AG04450 (cell line): ENCODE data around the gene KRTAP19-8. TPM values are rescaled to one million over a fixed set of nuclear protein-coding genes. Genes with fewer than 3 reads are reported as not detected.

Experiments used
- CTCF ChIA-PET: fragments of 300-600, 350-600 bp; formaldehyde crosslinking; extraction: SDS; loops from one replicate; lab custom pipeline; 2022; ENCODE audit warnings: antibody characterized with exemption, inconsistent platforms; lab: Charles Lee
- POLR2A ChIA-PET: fragments of 350-600 bp; formaldehyde crosslinking; extraction: SDS; loops from one replicate; lab custom pipeline; 2021; ENCODE audit warnings: antibody characterized with exemption, inconsistent platforms; lab: Yijun Ruan, JAX
- DNase-seq: peaks from one replicate; pipeline ENCODE4 v3.0.0-alpha.2; 2011; ENCODE audit warnings: low read depth, low spot score
- H3K27ac ChIP-seq: one replicate; pipeline ENCODE4 v1.5.1; 2012; ENCODE audit warnings: low read depth, low read length, control low read depth
- H3K27me3 ChIP-seq: one replicate; pipeline ENCODE4 v1.6.0; 2012; ENCODE audit warnings: low read length; ENCODE audit not compliant: control insufficient read depth, insufficient read depth
- H3K4me3 ChIP-seq: 2 replicates; pipeline ENCODE4 v1.5.1; 2011; ENCODE audit warnings: mild to moderate bottlenecking, low read depth, low read length, control low read depth
- H3K9me3 ChIP-seq: 2 replicates; pipeline ENCODE4 v1.5.1; 2012; ENCODE audit warnings: low read length; ENCODE audit not compliant: control insufficient read depth, insufficient read depth
- polyA minus RNA-seq: library from RNA; depleted of rRNA, polyadenylated mRNA; stranded (reverse); fragments of >200 nt; gene quantifications from 2 replicates; pipeline ENCODE4 v1.2.3, GENCODE V29; 2011; rRNA and poly(A)+ RNA removed
- polyA plus RNA-seq: library from polyadenylated mRNA; depleted of rRNA; stranded (reverse); fragments of >200 nt; gene quantifications from 2 replicates; pipeline ENCODE4 v1.2.3, GENCODE V29; 2011; rRNA removed
- TF ChIP-seq, protein P1 (sequence below): IDR thresholded peaks from 2 replicates; pipeline ENCODE4 v1.5.1; 2011; ENCODE audit warnings: low read depth, low read length, control low read depth, inconsistent platforms

KRTAP19-8 gene, protein sequence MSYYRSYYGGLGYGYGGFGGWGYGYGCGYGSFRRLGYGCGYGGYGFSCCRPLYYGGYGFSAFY
- polyA plus RNA-seq (not detected in 2 replicates), polyA minus RNA-seq (not detected in 2 replicates)

DNA sequence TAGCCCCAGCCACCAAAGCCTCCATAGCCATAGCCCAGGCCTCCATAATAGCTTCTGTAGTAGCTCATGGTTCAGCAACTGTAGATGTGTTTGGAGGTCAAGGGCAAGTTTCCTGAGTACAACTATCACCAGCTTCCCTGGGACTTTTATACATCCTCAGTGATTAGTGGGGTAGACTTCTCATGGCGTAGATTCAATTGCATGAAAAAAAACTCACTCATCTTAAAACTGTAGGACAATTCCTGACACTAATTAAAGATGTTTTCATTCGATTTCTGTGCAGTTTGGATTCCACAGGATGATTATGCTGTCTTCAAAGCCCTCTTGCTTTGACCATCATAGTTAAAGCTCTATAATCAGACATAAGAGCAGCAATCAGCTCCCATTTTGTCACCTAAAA lies at the start of gene KRTAP19-8:
Gene KRTAP19-8 (minus strand): TSS at position 101 of the 400 bp plus-strand sequence. CDS start 33 bp downstream, at position 68.
- TF ChIP-seq, protein P1, sequence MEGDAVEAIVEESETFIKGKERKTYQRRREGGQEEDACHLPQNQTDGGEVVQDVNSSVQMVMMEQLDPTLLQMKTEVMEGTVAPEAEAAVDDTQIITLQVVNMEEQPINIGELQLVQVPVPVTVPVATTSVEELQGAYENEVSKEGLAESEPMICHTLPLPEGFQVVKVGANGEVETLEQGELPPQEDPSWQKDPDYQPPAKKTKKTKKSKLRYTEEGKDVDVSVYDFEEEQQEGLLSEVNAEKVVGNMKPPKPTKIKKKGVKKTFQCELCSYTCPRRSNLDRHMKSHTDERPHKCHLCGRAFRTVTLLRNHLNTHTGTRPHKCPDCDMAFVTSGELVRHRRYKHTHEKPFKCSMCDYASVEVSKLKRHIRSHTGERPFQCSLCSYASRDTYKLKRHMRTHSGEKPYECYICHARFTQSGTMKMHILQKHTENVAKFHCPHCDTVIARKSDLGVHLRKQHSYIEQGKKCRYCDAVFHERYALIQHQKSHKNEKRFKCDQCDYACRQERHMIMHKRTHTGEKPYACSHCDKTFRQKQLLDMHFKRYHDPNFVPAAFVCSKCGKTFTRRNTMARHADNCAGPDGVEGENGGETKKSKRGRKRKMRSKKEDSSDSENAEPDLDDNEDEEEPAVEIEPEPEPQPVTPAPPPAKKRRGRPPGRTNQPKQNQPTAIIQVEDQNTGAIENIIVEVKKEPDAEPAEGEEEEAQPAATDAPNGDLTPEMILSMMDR: no peak
- Histone ChIP-seq H3K27me3 (no peaks in the 10 kb centered on the region), H3K27ac (no peak within 1 kb of the TSS), H3K9me3 (peaks cover 16% of the 10 kb centered on the region), H3K4me3 (no peak within 1 kb of the TSS)
- ChIA-PET CTCF (no interaction called here), POLR2A (no interaction called here)
- no peak for DNase-seq

DNA sequence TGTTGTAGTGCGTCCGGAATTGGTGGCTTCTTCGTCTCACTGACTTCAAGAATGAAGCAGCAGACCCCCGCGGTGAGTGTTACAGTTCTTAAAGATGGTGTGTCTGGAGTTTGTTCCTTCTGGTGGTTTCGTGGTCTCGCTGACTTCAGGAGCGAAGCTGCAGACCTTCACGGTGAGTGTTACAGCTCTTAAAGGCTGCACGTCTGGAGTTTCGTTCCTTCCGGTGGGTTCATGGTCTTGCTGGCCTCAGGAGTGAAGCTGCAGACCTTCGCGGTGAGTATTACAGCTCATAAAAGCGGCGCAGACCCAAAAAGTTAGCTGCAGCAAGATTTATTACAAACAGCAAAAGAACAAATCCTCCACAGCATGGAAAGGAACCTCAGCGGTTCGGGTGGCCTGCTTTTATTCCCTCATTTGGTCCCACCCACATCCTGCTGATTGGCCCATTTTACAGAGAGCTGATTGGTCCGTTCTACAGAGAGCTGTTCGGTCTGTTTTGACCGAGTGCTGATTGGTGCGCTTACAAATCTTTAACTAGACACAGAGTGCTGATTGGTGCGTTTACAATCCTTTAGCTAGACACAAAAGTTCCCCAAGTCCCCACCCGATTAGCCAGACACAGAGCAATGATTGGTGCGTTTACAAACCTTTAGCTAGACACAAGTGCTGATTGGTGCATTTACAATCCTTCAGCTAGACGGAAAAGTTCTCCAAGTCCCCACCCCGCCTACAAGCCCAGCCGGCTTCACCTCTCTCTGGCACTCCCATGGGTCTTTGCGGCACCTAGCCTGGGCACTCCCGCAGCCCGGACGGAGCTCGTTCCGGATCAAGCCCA lies 49.6 kb upstream of the KRTAP19-8 start:
- DNase-seq: no peak
- TF ChIP-seq, protein P1: no peak
- CTCF ChIA-PET: interaction anchor here (1.3 to 2.1 kb wide), 3 partner anchors 93 to 1044 kb away, joined by 3 to 8 read pairs (median 7); no protein-coding TSS in a partner anchor
- Histone ChIP-seq H3K27ac (no peak overlapping the region), H3K4me3 (no peak overlapping the region), H3K27me3 (no peaks in the 10 kb centered on the region), H3K9me3 (no peaks in the 10 kb centered on the region; the same call in 1 of the 2 replicates)
- POLR2A ChIA-PET: no interaction called here

DNA sequence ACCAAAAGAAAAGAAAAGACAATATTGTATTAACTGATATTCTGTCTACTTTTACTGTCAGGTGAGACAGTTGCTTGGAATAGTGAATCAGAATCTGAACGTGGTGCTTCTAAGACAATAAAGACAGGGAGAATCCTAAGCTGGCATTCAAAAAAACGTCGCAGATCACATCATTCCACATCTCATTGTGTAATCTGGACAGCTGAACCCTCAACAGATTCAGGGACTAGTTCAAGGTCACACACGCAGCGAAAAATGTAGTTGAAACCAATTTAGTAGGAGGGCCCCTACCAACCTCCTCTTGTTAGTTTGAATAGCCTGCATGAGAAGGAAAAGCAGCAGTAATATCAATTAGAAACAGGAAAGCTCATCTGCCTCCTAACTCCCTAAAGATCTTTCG lies 46.4 kb upstream of the KRTAP19-8 start:
- CTCF ChIA-PET: interaction anchor here (1.1 to 1.6 kb wide), 6 partner anchors 13 to 1041 kb away, joined by 3 to 7 read pairs (median 3); no protein-coding TSS in a partner anchor
- DNase-seq: no peak
- POLR2A ChIA-PET: no interaction called here
- no peaks in the 10 kb centered on the region; the same call in 1 of the 2 replicates for H3K9me3 ChIP-seq
- H3K4me3 ChIP-seq: no peak overlapping the region
- no peaks in the 10 kb centered on the region for H3K27me3 ChIP-seq
- H3K27ac ChIP-seq: no peak overlapping the region
- TF ChIP-seq, protein P1: no peak

DNA sequence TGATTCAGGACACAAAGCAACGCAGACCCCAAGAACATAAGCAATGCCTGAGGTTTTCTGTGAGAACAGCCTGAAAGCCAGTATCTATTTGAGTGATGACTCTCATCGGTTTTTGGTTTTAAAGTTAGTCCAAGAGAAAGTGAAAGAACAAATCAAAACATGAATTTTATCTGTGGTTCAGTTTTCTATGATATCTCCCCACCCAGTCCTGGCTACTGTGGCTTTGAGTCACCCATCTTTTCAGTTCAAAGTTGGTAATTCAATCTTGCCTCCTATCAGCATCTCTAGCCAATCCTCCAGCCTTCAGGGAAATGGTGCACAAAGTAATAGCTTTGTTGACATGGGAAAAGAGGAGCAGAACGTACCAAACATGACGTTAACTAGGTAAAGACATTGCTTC lies 40.5 kb upstream of the KRTAP19-8 start:
- POLR2A ChIA-PET: no interaction called here
- CTCF ChIA-PET: interaction anchor here (1.4 kb wide), 1 partner anchor 502 kb away, joined by 3 read pairs; no protein-coding TSS in a partner anchor
- Histone ChIP-seq H3K4me3 (no peak overlapping the region), H3K9me3 (no peaks in the 10 kb centered on the region), H3K27me3 (no peaks in the 10 kb centered on the region), H3K27ac (no peak overlapping the region)
- TF ChIP-seq, protein P1: no peak
- no peak for DNase-seq

GRCh38 chr21:31078216-31078615 lies 39.9 kb upstream of the KRTAP19-8 start:
- CTCF ChIA-PET: interaction anchor here (1.1 kb wide), 1 partner anchor 8 kb away, joined by 3 read pairs; no protein-coding TSS in a partner anchor
- POLR2A ChIA-PET: no interaction called here
- TF ChIP-seq, protein P1: no peak

More at GRCh38 chr21:31078216-31078615, 39.9 kb upstream of the KRTAP19-8 start:
- no peak for DNase-seq
- H3K4me3 ChIP-seq: no peak overlapping the region
- H3K27me3 ChIP-seq: no peaks in the 10 kb centered on the region
- no peaks in the 10 kb centered on the region for H3K9me3 ChIP-seq
- H3K27ac ChIP-seq: no peak overlapping the region
